ENCODE results near the gene CTBP2. TPM values are rescaled to one million over a fixed set of nuclear protein-coding genes. Genes with fewer than 3 reads are reported as not detected.

Gene CTBP2
- total RNA-seq, 1 donor from 2014 or later = 57.7 TPM

DNA sequence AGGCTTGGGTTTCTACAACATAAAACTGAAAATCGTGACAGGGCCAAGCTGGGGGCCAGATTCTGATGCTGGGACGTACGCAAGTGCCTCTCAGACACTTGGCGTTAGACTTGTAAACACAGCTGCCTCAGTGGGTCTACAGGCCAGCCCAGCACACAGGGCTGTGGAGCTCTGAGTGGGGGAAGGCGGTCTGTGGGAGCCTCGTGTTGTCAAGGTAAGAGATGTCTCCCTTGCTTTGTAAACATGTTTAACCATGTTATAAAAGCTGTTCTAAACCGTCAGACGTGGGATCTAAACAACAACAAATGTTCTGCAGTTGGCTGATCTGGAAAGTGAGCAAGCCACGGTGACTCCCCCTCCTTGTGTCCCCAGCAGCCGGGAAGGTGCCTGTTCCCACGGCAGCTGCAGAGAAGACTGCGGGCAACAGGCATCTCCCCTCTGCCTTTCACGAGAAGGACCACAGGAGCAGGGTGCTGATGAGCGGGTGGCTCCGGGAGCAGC, 150.7 kb downstream of the CTBP2 start:
- no peaks in the 10 kb centered on the region for H3K27me3 ChIP-seq
- TF ChIP-seq, protein P1, sequence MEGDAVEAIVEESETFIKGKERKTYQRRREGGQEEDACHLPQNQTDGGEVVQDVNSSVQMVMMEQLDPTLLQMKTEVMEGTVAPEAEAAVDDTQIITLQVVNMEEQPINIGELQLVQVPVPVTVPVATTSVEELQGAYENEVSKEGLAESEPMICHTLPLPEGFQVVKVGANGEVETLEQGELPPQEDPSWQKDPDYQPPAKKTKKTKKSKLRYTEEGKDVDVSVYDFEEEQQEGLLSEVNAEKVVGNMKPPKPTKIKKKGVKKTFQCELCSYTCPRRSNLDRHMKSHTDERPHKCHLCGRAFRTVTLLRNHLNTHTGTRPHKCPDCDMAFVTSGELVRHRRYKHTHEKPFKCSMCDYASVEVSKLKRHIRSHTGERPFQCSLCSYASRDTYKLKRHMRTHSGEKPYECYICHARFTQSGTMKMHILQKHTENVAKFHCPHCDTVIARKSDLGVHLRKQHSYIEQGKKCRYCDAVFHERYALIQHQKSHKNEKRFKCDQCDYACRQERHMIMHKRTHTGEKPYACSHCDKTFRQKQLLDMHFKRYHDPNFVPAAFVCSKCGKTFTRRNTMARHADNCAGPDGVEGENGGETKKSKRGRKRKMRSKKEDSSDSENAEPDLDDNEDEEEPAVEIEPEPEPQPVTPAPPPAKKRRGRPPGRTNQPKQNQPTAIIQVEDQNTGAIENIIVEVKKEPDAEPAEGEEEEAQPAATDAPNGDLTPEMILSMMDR (IDR thresholded peaks at IDR 0.05) = no peak
- peak overlapping the region; percentile 90 to 94 for H3K27ac ChIP-seq
- intact Hi-C loops (cut with DNase I) = no loop called here
- no peak overlapping the region for H3K4me3 ChIP-seq
- H3K4me1 ChIP-seq = peaks cover 13 to 69% of the 10 kb centered on the region in 2 donors
- no peak for DNase-seq (ENCODE audit: low spot score in 2 of 2)
- H3K9me3 ChIP-seq = no peaks in the 10 kb centered on the region
- H3K36me3 ChIP-seq = peaks cover 0 to 3% of the 10 kb centered on the region in 2 donors

DNA sequence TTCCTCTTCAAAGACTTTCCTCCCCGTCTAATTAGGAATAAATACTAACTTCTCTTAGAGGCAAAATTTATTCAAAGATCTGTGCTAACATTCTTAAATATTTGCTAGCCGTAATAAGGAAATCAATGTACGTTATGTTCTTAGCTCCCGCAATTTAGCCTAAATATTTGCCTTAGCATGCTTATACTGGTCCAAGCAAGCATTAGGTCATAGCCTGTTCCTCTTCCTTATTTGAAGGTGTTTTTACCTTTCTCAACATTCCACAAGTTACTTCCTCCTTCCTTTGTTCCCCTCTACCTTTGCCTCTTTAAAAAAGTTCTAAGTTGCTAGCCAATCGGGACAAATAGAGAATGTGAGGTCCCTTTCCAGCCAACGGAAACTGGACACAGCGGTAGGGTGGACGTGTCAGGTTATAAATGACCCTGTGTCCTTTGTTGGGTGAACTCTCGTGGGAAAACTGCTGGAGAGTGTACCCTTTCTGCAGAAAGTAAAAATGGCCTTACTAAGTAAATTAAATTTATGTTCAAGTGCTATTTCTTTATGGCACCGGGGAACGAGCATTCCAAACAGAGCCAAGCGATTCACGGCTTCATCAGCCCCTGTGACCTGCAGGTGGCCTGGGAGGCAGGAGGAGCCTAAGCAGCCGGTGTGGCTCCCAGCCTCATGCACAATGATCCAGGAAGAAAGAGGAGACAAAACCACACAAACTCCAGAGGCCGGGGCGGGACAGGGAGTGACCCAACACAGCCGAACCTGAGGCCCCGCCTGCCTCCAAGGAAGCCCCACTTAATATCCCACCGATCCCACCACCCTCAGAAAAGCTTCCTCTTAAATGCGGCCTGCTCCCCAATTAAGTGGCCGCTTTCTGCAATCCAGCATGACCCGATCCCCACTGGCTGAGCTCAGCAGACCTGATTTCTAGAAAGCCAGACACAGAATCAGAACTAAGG, 151.4 kb downstream of the CTBP2 start:
- Histone ChIP-seq H3K36me3 (peaks cover 0 to 3% of the 10 kb centered on the region in 2 donors), H3K27me3 (no peaks in the 10 kb centered on the region)
- no peak for DNase-seq (ENCODE audit: low spot score in 2 of 2)

DNA sequence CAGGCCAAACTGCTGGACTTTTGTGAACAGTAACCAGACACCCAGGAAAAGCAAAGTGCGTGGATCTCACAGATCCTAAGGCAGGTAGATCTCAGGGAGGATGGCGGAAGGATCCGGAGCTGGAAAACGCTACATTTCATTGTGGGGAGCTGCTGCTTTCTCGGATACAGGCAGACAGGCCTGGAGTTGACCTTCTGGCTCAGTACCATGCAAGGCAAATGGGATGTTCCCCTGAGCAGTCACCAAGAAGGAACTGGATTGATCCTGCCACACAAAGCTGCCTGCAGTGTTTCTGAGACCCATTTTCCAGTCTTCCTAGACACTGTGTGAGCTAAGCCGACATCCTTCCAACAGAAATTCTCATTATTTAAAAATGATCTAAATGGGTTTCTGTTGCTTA, 152.9 kb downstream of the CTBP2 start:
- Histone ChIP-seq H3K27ac (peak overlapping the region in 1 of 2 donors; percentile 60), H3K27me3 (no peaks in the 10 kb centered on the region), H3K9me3 (no peaks in the 10 kb centered on the region), H3K36me3 (peaks cover 6 to 12% of the 10 kb centered on the region in 2 donors), H3K4me1 (peaks cover 12 to 60% of the 10 kb centered on the region in 2 donors), H3K4me3 (no peak overlapping the region)
- no peak for DNase-seq (ENCODE audit: low spot score in 2 of 2)
- intact Hi-C loops (cut with DNase I) = no loop called here
- TF ChIP-seq, protein P1 (IDR thresholded peaks at IDR 0.05) = no peak

More for the DNA sequence above, 151.4 kb downstream of the CTBP2 start:
- H3K4me3 ChIP-seq = no peak overlapping the region
- H3K27ac ChIP-seq = peak overlapping the region; percentile 90 to 94
- peaks cover 9 to 61% of the 10 kb centered on the region in 2 donors for H3K4me1 ChIP-seq
- no peaks in the 10 kb centered on the region for H3K9me3 ChIP-seq
- intact Hi-C loops (cut with DNase I) = no loop called here
- TF ChIP-seq, protein P1 (IDR thresholded peaks at IDR 0.05) = no peak

DNA sequence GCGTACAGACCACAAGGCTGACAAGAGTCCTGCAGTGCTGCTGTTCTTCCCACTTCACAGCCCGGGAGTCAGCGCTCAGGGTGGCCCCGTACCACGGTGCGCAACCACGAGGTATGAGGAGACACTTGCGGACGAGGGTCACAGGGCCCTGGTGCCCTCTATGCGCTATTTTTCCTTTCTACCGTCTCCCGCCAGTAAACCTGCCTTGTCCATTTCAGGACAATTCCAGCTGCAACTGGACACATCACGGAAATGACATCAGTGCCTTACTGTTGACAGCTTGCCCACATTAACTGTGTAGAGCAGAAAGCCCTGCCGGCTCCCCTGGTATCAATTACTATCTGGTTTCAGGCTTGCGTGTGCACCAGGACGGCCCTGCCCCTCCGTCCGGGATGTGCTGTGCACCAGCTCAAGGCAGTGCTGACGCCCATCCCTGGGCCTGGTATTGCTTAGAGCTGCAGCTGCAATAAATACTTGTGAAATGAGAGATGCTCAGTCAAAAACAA, 153.4 kb downstream of the CTBP2 start:
- TF ChIP-seq, protein P1 (IDR thresholded peaks at IDR 0.05) = no peak
- DNase-seq (ENCODE audit: low spot score in 2 of 2) = peak in 1 of 2 donors; percentile 66
- no peaks in the 10 kb centered on the region for H3K27me3 ChIP-seq
- intact Hi-C loops (cut with DNase I) = no loop called here
- peaks cover 11 to 16% of the 10 kb centered on the region in 2 donors for H3K36me3 ChIP-seq
- H3K27ac ChIP-seq = peak overlapping the region; percentile 11 to 60
- no peaks in the 10 kb centered on the region for H3K9me3 ChIP-seq
- peaks cover 16 to 60% of the 10 kb centered on the region in 2 donors for H3K4me1 ChIP-seq
- H3K4me3 ChIP-seq = no peak overlapping the region

DNA sequence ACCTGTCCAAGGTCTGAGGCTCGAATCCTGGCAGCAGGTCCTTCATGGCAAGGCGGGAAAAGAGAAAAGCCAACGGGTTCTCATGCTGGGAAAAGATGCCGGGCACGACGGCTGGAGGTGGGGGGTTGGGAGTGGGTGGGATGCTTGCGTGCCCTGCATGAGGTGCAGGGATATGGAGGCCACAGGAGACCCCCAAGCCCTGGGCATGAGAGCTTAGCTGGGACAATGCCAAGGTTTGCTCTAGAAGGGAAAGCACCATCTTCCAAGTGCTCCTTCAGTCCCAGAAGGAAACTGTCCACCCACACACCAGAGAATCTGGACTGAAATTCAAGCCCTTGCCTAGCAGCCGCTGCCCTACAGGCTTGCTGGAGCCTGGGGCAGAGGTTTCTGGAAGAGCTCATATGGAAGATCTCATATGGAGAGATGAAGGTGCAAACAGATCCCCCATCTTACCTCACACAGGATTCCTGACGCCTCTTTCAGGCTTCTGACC, 154.1 kb downstream of the CTBP2 start:
- Histone ChIP-seq H3K4me1 (peaks cover 18 to 63% of the 10 kb centered on the region in 2 donors), H3K27ac (peak overlapping the region; percentile 11 to 60), H3K27me3 (no peaks in the 10 kb centered on the region), H3K9me3 (no peaks in the 10 kb centered on the region), H3K36me3 (peaks cover 11 to 19% of the 10 kb centered on the region in 2 donors), H3K4me3 (no peak overlapping the region)
- DNase-seq (ENCODE audit: low spot score in 2 of 2) = no peak
- intact Hi-C loops (cut with DNase I) = no loop called here
- TF ChIP-seq, protein P1 (IDR thresholded peaks at IDR 0.05) = no peak

Measured in ascending aorta (tissue), 2 donors.